ENCODE results near the gene PGLYRP4.

The PGLYRP4 gene, protein sequence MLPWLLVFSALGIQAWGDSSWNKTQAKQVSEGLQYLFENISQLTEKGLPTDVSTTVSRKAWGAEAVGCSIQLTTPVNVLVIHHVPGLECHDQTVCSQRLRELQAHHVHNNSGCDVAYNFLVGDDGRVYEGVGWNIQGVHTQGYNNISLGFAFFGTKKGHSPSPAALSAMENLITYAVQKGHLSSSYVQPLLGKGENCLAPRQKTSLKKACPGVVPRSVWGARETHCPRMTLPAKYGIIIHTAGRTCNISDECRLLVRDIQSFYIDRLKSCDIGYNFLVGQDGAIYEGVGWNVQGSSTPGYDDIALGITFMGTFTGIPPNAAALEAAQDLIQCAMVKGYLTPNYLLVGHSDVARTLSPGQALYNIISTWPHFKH

GRCh38 chr1:153348511-153349362 is at the start of gene PGLYRP4:
TSS of gene PGLYRP4 (minus strand) at chr1:153348841. CDS start at chr1:153347932, 909 bp downstream.
- Histone ChIP-seq H3K9me3 (ENCODE audit: control insufficient read depth in 1 of 2, low read length in 2 of 2) (no peaks in the 10 kb centered on the region), H3K27me3 (ENCODE audit: control insufficient read depth in 1 of 2, insufficient read depth in 2 of 2, low read length in 2 of 2) (peaks cover 0 to 6% of the 10 kb centered on the region in 2 donors), H3K4me1 (ENCODE audit: control insufficient read depth in 1 of 2, insufficient read depth in 2 of 2, low read length in 2 of 2) (peaks cover 15 to 20% of the 10 kb centered on the region in 2 donors), H3K9ac (ENCODE audit: low read depth in 1 of 2, low read length in 2 of 2) (no peak within 1 kb of the TSS), H3K4me3 (ENCODE audit: low read depth in 1 of 2, low read length in 2 of 2) (no peak within 1 kb of the TSS), H3K27ac (ENCODE audit: low read depth, low read length) (no peak within 1 kb of the TSS), H3K36me3 (ENCODE audit: control insufficient read depth in 1 of 2, insufficient read depth in 2 of 2, low read length in 2 of 2) (no peaks in the 10 kb centered on the region)

GRCh38 chr1:153397924-153398651 is 49.4 kb upstream of the PGLYRP4 start:
- H3K9ac ChIP-seq (ENCODE audit: low read depth in 1 of 2, low read length in 2 of 2) = no peak overlapping the region
- H3K27me3 ChIP-seq (ENCODE audit: control insufficient read depth in 1 of 2, insufficient read depth in 2 of 2, low read length in 2 of 2) = peaks cover 0 to 3% of the 10 kb centered on the region in 2 donors
- H3K4me3 ChIP-seq (ENCODE audit: low read depth in 1 of 2, low read length in 2 of 2) = no peak overlapping the region
- H3K9me3 ChIP-seq (ENCODE audit: control insufficient read depth in 1 of 2, low read length in 2 of 2) = no peaks in the 10 kb centered on the region
- no peaks in the 10 kb centered on the region for H3K4me1 ChIP-seq (ENCODE audit: control insufficient read depth in 1 of 2, insufficient read depth in 2 of 2, low read length in 2 of 2)
- no peaks in the 10 kb centered on the region for H3K36me3 ChIP-seq (ENCODE audit: control insufficient read depth in 1 of 2, insufficient read depth in 2 of 2, low read length in 2 of 2)
- no peak overlapping the region for H3K27ac ChIP-seq (ENCODE audit: low read depth, low read length)

- Histone ChIP-seq H3K9ac (ENCODE audit: low read depth in 1 of 2, low read length in 2 of 2) (no peak overlapping the region), H3K27me3 (ENCODE audit: control insufficient read depth in 1 of 2, insufficient read depth in 2 of 2, low read length in 2 of 2) (peaks cover 0 to 3% of the 10 kb centered on the region in 2 donors), H3K4me1 (ENCODE audit: control insufficient read depth in 1 of 2, insufficient read depth in 2 of 2, low read length in 2 of 2) (no peaks in the 10 kb centered on the region), H3K27ac (ENCODE audit: low read depth, low read length) (no peak overlapping the region), H3K4me3 (ENCODE audit: low read depth in 1 of 2, low read length in 2 of 2) (no peak overlapping the region), H3K9me3 (ENCODE audit: control insufficient read depth in 1 of 2, low read length in 2 of 2) (no peaks in the 10 kb centered on the region), H3K36me3 (ENCODE audit: control insufficient read depth in 1 of 2, insufficient read depth in 2 of 2, low read length in 2 of 2) (no peaks in the 10 kb centered on the region)
These were observed 48.6 kb upstream of the PGLYRP4 start for GRCh38 chr1:153397051-153397923.

GRCh38 chr1:153396461-153396860 is 47.8 kb upstream of the PGLYRP4 start:
- no peak overlapping the region for H3K27ac ChIP-seq (ENCODE audit: low read depth, low read length)
- no peaks in the 10 kb centered on the region for H3K4me1 ChIP-seq (ENCODE audit: control insufficient read depth in 1 of 2, insufficient read depth in 2 of 2, low read length in 2 of 2)
- H3K36me3 ChIP-seq (ENCODE audit: control insufficient read depth in 1 of 2, insufficient read depth in 2 of 2, low read length in 2 of 2) = no peaks in the 10 kb centered on the region
- H3K27me3 ChIP-seq (ENCODE audit: control insufficient read depth in 1 of 2, insufficient read depth in 2 of 2, low read length in 2 of 2) = peaks cover 0 to 3% of the 10 kb centered on the region in 2 donors
- H3K4me3 ChIP-seq (ENCODE audit: low read depth in 1 of 2, low read length in 2 of 2) = no peak overlapping the region
- H3K9me3 ChIP-seq (ENCODE audit: control insufficient read depth in 1 of 2, low read length in 2 of 2) = no peaks in the 10 kb centered on the region
- no peak overlapping the region for H3K9ac ChIP-seq (ENCODE audit: low read depth in 1 of 2, low read length in 2 of 2)

GRCh38 chr1:153395776-153396175 is 47.1 kb upstream of the PGLYRP4 start:
- Histone ChIP-seq H3K9me3 (ENCODE audit: control insufficient read depth in 1 of 2, low read length in 2 of 2) (no peaks in the 10 kb centered on the region), H3K4me1 (ENCODE audit: control insufficient read depth in 1 of 2, insufficient read depth in 2 of 2, low read length in 2 of 2) (no peaks in the 10 kb centered on the region), H3K27me3 (ENCODE audit: control insufficient read depth in 1 of 2, insufficient read depth in 2 of 2, low read length in 2 of 2) (peaks cover 0 to 3% of the 10 kb centered on the region in 2 donors), H3K4me3 (ENCODE audit: low read depth in 1 of 2, low read length in 2 of 2) (no peak overlapping the region), H3K36me3 (ENCODE audit: control insufficient read depth in 1 of 2, insufficient read depth in 2 of 2, low read length in 2 of 2) (no peaks in the 10 kb centered on the region), H3K9ac (ENCODE audit: low read depth in 1 of 2, low read length in 2 of 2) (no peak overlapping the region), H3K27ac (ENCODE audit: low read depth, low read length) (no peak overlapping the region)

DNA sequence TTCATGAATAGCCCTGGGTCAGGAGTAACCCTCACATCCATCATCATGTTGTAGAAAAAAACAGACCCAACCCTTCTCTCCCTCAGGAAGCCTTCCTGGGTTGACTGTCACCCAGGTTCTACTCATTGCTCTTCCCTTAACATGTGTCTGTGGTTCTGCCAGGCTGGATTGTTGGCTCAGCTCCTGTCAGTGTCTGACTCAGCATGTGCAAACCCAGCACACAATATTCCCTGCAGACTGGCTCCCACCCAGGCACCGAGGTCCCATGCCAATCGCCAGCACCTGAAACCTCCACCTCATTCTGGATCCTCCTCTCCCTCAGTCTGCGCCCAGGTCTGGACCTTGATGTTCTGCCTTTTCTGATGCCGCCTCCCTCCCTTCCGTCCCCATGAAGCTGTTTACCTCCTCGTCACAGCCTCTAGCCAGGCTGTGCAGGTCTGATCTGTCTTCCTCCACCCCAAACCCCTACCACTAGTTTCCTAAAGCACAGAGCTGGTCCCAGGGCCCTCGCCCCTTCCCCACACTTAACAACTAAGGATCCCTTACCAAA is 46.6 kb upstream of the PGLYRP4 start:
- Histone ChIP-seq H3K4me1 (ENCODE audit: control insufficient read depth in 1 of 2, insufficient read depth in 2 of 2, low read length in 2 of 2) (no peaks in the 10 kb centered on the region), H3K36me3 (ENCODE audit: control insufficient read depth in 1 of 2, insufficient read depth in 2 of 2, low read length in 2 of 2) (no peaks in the 10 kb centered on the region), H3K9ac (ENCODE audit: low read depth in 1 of 2, low read length in 2 of 2) (no peak overlapping the region), H3K27me3 (ENCODE audit: control insufficient read depth in 1 of 2, insufficient read depth in 2 of 2, low read length in 2 of 2) (peaks cover 0 to 3% of the 10 kb centered on the region in 2 donors), H3K27ac (ENCODE audit: low read depth, low read length) (no peak overlapping the region), H3K4me3 (ENCODE audit: low read depth in 1 of 2, low read length in 2 of 2) (no peak overlapping the region), H3K9me3 (ENCODE audit: control insufficient read depth in 1 of 2, low read length in 2 of 2) (no peaks in the 10 kb centered on the region)

DNA sequence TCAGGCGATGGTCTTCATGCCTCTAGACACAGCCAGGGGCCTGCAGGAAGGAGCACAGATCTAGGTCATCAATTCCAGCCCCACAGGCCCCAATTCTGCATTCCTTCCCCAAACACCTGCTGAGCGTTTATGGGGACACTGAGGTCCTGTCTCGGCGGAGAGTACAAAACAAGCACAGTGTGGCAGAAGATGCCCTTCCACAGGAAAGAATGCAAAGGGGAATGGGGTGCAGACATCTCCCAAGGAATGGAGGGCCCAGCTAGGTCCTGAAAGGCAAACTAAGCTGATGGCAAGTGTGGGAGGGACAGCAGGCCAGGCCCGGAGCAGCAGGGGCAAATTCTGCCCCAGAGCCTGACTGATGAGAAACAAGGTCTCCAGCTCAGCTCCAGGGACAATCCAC is 45.8 kb upstream of the PGLYRP4 start:
- Histone ChIP-seq H3K27ac (ENCODE audit: low read depth, low read length) (no peak overlapping the region), H3K9me3 (ENCODE audit: control insufficient read depth in 1 of 2, low read length in 2 of 2) (no peaks in the 10 kb centered on the region), H3K36me3 (ENCODE audit: control insufficient read depth in 1 of 2, insufficient read depth in 2 of 2, low read length in 2 of 2) (no peaks in the 10 kb centered on the region), H3K4me3 (ENCODE audit: low read depth in 1 of 2, low read length in 2 of 2) (no peak overlapping the region), H3K27me3 (ENCODE audit: control insufficient read depth in 1 of 2, insufficient read depth in 2 of 2, low read length in 2 of 2) (peaks cover 0 to 3% of the 10 kb centered on the region in 2 donors), H3K9ac (ENCODE audit: low read depth in 1 of 2, low read length in 2 of 2) (no peak overlapping the region), H3K4me1 (ENCODE audit: control insufficient read depth in 1 of 2, insufficient read depth in 2 of 2, low read length in 2 of 2) (no peaks in the 10 kb centered on the region)

DNA sequence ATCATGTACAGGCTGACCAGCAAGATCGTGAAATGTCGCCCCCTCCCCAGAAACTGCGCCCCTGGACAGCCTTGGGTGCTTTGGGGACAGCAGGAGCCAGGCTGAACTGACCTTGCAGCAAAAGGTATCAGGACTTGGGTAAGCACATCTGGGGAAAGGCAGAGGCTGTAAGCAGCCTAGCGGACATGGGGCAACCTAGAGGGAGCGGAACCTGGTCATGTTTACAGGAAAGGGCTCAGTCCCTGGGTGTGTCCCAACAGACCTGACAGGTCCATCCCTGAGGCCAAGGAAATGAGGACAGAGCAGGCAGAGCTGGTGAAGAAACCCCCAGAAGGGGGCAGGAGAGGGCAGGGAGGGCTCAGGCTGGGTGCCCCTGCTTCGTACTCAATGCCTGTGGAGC is 45.3 kb upstream of the PGLYRP4 start:
- H3K36me3 ChIP-seq (ENCODE audit: control insufficient read depth in 1 of 2, insufficient read depth in 2 of 2, low read length in 2 of 2) = no peaks in the 10 kb centered on the region
- H3K4me1 ChIP-seq (ENCODE audit: control insufficient read depth in 1 of 2, insufficient read depth in 2 of 2, low read length in 2 of 2) = no peaks in the 10 kb centered on the region
- H3K4me3 ChIP-seq (ENCODE audit: low read depth in 1 of 2, low read length in 2 of 2) = no peak overlapping the region
- H3K27ac ChIP-seq (ENCODE audit: low read depth, low read length) = no peak overlapping the region
- H3K9ac ChIP-seq (ENCODE audit: low read depth in 1 of 2, low read length in 2 of 2) = no peak overlapping the region
- H3K27me3 ChIP-seq (ENCODE audit: control insufficient read depth in 1 of 2, insufficient read depth in 2 of 2, low read length in 2 of 2) = peaks cover 0 to 3% of the 10 kb centered on the region in 2 donors
- no peaks in the 10 kb centered on the region for H3K9me3 ChIP-seq (ENCODE audit: control insufficient read depth in 1 of 2, low read length in 2 of 2)

GRCh38 chr1:153392822-153393221 is 44.2 kb upstream of the PGLYRP4 start:
- H3K4me1 ChIP-seq (ENCODE audit: control insufficient read depth in 1 of 2, insufficient read depth in 2 of 2, low read length in 2 of 2) = no peaks in the 10 kb centered on the region

More at GRCh38 chr1:153392822-153393221, 44.2 kb upstream of the PGLYRP4 start:
- Histone ChIP-seq H3K9me3 (ENCODE audit: control insufficient read depth in 1 of 2, low read length in 2 of 2) (no peaks in the 10 kb centered on the region), H3K27ac (ENCODE audit: low read depth, low read length) (no peak overlapping the region), H3K27me3 (ENCODE audit: control insufficient read depth in 1 of 2, insufficient read depth in 2 of 2, low read length in 2 of 2) (peaks cover 0 to 3% of the 10 kb centered on the region in 2 donors), H3K36me3 (ENCODE audit: control insufficient read depth in 1 of 2, insufficient read depth in 2 of 2, low read length in 2 of 2) (no peaks in the 10 kb centered on the region), H3K4me3 (ENCODE audit: low read depth in 1 of 2, low read length in 2 of 2) (no peak overlapping the region), H3K9ac (ENCODE audit: low read depth in 1 of 2, low read length in 2 of 2) (no peak overlapping the region)
